ENCODE data around the gene FCHO2. TPM values are rescaled to one million over a fixed set of nuclear protein-coding genes. Genes with fewer than 3 reads are reported as not detected.

FCHO2 gene
- total and polyA plus RNA-seq, 2 of the 4 experiments (the other 2 are of a cell fraction) = 6.1 to 23.5 TPM

- Histone ChIP-seq H3K27ac (ENCODE audit: insufficient read depth, low read length) (no peak overlapping the region), H3K14ac (replicated peaks; ENCODE audit: low read depth, low read length) (no peak overlapping the region), H2AK9ac (replicated peaks; ENCODE audit: low read depth, low read length, poor library complexity) (no peak overlapping the region), H3K56ac (ENCODE audit: extremely low read depth, insufficient read depth, low read length) (no peak overlapping the region), H4K91ac (ENCODE audit: insufficient read depth, low read depth, low read length) (no peak overlapping the region), H2BK5ac (ENCODE audit: low read depth, low read length, poor library complexity, severe bottlenecking) (no peak overlapping the region), H3K9me3 (ENCODE audit: control insufficient read depth, insufficient read depth, low read length) (no peaks in the 10 kb centered on the region), H3K4me1 (ENCODE audit: control insufficient read depth, insufficient read depth, low read length) (no peaks in the 10 kb centered on the region), H2BK15ac (ENCODE audit: low read depth, low read length) (no peak overlapping the region), H3K18ac (ENCODE audit: low read depth, low read length) (no peak overlapping the region), H3K27me3 (ENCODE audit: control insufficient read depth, insufficient read depth, low read length) (no peaks in the 10 kb centered on the region), H3K4ac (ENCODE audit: low read depth, low read length) (no peak overlapping the region), H4K5ac (ENCODE audit: low read depth, low read length) (no peak overlapping the region), H3K36me3 (ENCODE audit: control insufficient read depth, insufficient read depth, low read length) (peaks cover 11% of the 10 kb centered on the region), H3K79me1 (ENCODE audit: low read depth in 1 of 2, low read length in 2 of 2) (peaks cover 0 to 8% of the 10 kb centered on the region in 2 experiments; a peak in 1 of 4 replicates), H3K9ac (ENCODE audit: low read depth, low read length) (no peak overlapping the region), H3K23ac (ENCODE audit: low read depth, low read length) (no peak overlapping the region), H3K4me3 (ENCODE audit: insufficient read depth, low read depth, low read length) (no peak overlapping the region), H2AFZ (replicated peaks; ENCODE audit: low read length, poor library complexity) (no peak overlapping the region), H2BK120ac (ENCODE audit: low read depth, low read length) (no peak overlapping the region), H3K9me1 (ENCODE audit: insufficient read depth, low read length) (peaks cover 5% of the 10 kb centered on the region; the same call in 1 of the 2 replicates), H4K8ac (ENCODE audit: low read depth in 2 of 2, low read length in 2 of 2) (no peak overlapping the region), H2AK5ac (ENCODE audit: low read depth, low read length) (no peak overlapping the region), H3K4me2 (ENCODE audit: low read depth, low read length) (no peak overlapping the region), H4K20me1 (ENCODE audit: insufficient read depth, low read length) (no peaks in the 10 kb centered on the region; the same call in 1 of the 2 replicates), H2BK20ac (ENCODE audit: low read depth, low read length) (no peak overlapping the region)
- DNase-seq (no peak), ATAC-seq (ENCODE audit: low read depth) (no peak)
- in situ Hi-C loops (cut with MboI; ENCODE audit: low sequenced_read_pairs) = no loop called here
- intact Hi-C loops (cut with micrococcal nuclease) = no loop called here
- 100% methylated on average over 2 of the region's 4 CpGs; no CpG with 5 or more reads in 1 of the 2 experiments for WGBS, 2 experiments (ENCODE audit: extremely low coverage in 2 of 2, insufficient read length in 1 of 2)
- no TSS peak for BruUV-seq (replicated peaks)
- CTCF ChIA-PET = interaction anchor here (0.7 kb wide), 1 partner anchor 46 kb away, joined by 7 read pairs; no protein-coding TSS in a partner anchor
- TF ChIP-seq SMC3 (IDR thresholded peaks at IDR 0.05; ENCODE audit: low read depth, low read length) (no peak), MAFK (IDR thresholded peaks at IDR 0.05; ENCODE audit: low read depth, low read length) (no peak), ELK1 (IDR thresholded peaks at IDR 0.05; ENCODE audit: borderline replicate concordance, low read depth, low read length) (no peak), RFX5 (IDR thresholded peaks at IDR 0.05; ENCODE audit: low read depth, low read length) (no peak), USF2 (IDR thresholded peaks at IDR 0.05; ENCODE audit: low read depth, low read length) (no peak), CHD1 (IDR thresholded peaks at IDR 0.05; ENCODE audit: low read depth, low read length) (no peak), BHLHE40 (IDR thresholded peaks at IDR 0.05; ENCODE audit: low read depth, low read length) (no peak), CTCF (conservative IDR thresholded peaks at IDR 0.05; ENCODE audit: low read depth, low read length) (no peak), MAZ (IDR thresholded peaks at IDR 0.05; ENCODE audit: borderline replicate concordance, low read depth, low read length) (no peak), CEBPB (IDR thresholded peaks at IDR 0.05; ENCODE audit: low read depth, low read length) (no peak), FOS (IDR thresholded peaks at IDR 0.05; ENCODE audit: low read depth, low read length) (no peak), RCOR1 (IDR thresholded peaks at IDR 0.05; ENCODE audit: insufficient replicate concordance, low read length) (no peak), MXI1 (IDR thresholded peaks at IDR 0.05; ENCODE audit: borderline replicate concordance, low read depth, low read length) (no peak), POLR2A (IDR thresholded peaks at IDR 0.05; ENCODE audit: low read depth, low read length) (no peak)
- dilution Hi-C loops (cut with HindIII; ENCODE audit: low sequenced_read_pairs, unreplicated experiment) = no loop called here
- POLR2A ChIA-PET (ENCODE audit: unreplicated experiment) = interaction anchor here (0.6 kb wide), 1 partner anchor 328 kb away, joined by 3 read pairs; no protein-coding TSS in a partner anchor
Measured at GRCh38 chr5:72999916-73000315, 44.1 kb downstream of the FCHO2 start.

All from IMR-90 (cell line).